HG02970 (cell line): ENCODE results near the gene TLCD5.

ENCODE experiments used
- ATAC-seq: cut with Tn5 transposase; IDR thresholded peaks from one replicate; pipeline ENCODE4 v1.9.1; 2021; ENCODE audit warnings: mild to moderate bottlenecking, moderate library complexity, moderate number of reproducible peaks; ENCODE audit not compliant: unreplicated experiment, low FRiP score

TLCD5 gene

DNA sequence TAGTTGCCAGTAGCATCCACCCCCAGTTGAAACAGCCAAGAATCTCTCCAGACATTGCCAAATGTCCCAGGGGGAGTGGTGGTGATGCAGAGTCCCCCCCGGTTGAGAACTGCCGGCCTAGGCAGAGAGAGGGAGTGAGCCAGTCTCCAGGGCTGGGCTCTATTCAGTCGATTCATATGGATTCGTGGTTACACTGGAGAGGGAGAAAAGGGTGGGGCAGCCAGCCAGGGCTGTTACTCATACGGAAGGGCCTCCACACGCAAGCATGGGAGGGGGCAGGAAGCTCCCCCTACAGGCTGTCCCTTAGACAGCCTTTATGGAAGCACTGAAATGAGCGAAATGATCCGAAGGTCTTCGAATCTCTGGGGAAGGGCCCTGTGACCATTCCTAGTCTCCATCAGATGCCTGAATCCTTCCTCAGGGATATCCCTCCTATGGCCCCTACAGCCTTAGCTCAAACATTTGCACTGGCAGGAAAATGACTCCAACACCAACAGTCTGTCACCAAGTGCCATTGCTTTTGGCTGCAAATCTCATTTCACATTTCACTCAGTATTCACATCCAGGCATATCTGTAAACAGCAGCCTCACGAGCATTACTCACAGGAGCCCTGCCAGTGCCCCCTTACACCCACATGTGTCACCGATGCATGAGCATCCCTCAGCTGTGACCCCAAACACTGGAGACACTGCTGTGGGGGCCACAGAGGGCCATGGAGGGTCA is 18.4 kb upstream of the TLCD5 start:
- no peak for ATAC-seq

DNA sequence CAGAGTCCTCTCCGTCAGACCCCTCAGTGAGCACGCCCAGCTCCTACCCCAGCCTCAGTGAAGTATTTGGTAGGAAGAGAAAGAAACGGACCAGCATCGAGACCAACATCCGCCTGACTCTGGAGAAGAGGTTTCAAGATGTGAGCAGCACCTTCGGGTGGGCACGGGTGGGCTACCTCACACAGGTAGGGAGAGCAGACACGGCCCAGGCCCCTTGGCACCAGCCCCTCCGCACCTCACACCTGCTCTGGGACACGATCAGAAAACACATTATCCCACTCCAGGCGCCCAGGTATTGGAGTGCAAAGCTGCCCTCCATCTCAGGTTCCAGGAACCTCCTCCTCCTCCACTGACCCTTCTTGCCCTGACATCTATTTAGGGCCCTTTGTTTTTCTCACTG is 17.6 kb upstream of the TLCD5 start:
- no peak for ATAC-seq

DNA sequence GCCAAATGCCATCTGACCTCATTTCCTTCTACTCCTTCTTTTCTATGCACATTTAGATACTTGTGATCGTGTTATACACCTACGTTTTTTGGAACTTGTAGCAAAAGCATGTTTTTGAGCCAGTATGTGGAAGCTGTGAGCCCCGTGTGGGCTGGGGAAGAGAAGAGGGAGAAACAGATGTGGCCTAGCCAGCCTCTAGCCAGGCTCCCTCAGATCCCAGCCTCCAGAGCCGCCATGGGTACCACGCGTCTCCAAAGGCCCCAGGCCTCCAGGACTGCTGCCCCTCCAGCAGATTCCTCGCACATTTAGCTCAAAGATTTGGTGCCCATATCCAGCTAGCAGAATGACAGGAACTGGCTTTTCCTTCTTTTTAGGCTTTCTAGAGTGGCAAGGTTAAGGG is 17.0 kb upstream of the TLCD5 start:
- ATAC-seq: no peak

DNA sequence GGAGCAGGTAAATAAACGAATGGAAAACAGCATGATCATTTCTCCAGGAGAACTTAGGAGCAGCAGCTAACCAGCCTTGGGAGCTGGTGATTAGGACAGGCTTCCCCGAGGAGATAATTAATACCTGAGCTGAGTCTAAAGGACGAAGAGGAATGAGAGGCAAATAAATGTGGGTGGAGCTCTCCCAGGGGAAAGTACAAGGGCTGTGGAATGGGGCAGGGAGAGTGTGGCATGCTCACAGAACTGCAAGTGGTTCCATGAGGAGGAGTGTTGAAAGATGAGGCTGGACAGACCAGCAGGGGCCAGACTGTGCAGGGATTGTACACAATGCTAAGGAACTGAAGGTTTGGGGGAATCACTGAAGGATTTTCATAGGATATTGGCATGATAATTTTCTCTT is 14.2 kb upstream of the TLCD5 start:
- no peak for ATAC-seq

DNA sequence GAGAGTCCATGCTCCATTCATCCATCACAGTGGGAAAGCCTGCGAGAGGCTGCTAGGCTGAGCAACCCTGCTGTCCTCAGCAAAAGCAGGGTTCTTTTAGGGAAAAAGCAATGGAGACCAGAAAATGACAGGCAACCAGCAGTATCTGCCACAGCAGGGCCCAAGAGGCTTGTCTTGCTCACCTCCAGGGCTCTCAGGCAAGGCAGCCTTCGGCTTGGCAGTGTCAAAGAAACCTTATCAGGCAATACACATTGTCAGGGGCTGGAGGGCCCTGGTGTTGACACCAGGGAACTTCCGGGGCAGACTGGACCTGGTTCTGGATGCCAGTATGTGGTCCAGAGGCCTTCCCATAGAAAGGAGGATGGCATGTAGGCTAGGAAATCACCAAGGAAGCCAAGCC is 10.2 kb upstream of the TLCD5 start:
- no peak for ATAC-seq

DNA sequence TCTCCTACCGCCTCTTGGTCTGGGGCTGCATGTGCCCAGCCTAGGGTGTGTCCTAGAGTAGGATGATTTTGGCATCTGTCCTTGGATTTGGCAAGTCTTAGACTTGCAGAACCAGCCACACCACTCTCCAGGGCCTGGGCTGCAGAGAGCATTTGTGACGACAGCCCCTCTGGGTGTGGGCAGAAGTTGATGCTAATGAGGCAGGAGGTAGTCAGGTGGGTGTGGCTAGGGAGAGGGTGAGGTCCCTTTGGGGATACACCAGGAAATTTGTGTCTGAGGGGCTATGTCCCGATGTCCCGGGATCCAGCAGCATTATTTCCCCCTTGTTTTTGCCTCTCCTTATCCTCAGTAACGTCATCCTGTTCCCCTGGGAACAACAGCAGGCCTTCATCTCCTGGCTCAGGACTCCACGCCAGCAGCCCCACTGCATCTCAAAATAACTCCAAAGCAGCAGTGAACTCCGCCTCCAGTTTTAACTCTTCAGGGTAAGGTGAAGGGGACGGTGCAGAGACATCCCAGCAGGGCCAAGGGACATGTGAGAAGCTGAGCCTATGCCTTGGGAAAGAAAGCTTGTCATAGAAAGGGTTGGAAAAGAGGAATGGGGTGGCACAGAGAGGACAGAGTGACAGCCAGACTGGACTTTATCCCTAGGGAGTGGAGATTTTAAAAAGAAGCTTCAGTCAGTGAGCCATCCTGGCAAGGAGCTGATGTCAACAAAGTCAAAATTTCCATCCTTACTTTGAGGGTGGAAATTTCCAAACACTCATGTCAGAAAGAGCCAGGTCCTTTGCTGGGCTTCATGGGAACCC is 8.0 kb upstream of the TLCD5 start:
- ATAC-seq: no peak

DNA sequence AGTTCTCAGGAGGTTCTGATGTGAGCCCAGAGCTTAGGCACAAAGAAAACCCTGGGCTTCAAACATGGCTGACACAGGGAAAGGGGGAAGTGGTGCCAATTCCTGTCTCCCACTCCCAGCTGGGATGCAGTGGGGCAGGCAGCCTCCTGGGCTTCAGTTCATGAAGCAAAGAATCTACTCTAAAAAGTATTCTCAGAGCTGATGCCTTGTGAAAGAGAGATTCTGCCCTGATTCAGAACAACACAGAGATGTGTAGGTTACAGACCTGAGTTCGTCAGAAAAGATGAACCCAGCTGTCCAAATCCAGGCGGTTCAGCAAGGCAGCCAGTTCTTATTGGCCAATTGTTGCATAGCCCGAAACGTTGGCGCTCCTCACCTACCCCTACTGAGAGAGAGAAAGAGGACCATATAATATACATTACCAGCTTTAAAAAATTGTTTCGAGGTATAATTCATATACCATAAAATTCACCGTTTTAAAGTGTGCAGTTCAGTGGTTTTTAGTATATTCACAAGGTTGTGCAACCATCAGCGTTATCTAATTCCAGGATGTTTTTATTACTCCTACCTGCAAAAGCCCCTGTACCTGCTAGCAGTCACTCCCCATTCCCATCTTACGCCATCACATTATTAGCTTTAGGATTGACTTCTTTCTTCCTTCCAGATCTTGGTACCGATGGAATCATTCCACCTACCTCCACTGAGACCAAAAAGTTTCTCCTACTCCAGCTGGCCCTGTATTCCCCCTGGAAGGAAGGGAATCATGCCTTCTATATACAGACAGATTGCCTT is 7.2 kb upstream of the TLCD5 start:
- no peak for ATAC-seq

DNA sequence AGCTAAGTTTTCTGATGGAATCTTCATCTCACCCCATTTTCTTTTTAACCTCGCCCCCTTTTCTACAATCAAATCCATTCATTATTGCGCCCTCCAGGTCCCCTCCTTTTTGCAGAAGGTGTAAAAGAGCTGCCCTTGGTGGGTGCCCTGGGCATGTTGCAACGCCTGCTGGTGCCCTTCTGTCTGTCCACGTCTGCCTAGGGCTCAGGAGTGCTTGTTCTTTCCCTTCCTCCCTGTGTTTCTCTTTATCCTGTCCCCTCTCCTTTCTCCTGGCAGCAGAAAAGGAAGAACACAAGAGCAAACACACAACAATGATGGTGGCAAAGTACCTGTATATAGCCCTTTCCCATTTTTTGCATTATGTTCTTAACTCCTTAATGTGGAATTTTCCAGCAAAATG is 6.2 kb upstream of the TLCD5 start:
- no peak for ATAC-seq

DNA sequence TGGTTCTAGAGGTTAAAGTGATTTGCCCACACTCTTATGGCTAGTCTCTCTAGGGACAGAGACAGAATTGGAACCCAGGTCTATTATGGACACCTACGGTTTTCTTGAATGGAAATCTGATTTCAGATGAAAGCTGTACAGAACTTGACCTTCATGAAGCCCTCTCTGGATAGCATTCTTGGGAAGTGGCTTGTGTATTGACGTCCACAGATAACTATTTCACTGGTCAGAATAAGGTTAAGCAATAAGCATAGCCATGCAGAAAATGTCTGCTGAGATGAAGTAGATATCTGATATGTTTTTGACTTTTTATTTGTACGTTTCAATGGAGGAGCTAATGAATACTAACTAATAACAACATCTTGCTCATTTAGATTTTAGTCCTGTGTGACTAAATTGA is 1.1 kb downstream of the TLCD5 start:
- ATAC-seq: no peak

DNA sequence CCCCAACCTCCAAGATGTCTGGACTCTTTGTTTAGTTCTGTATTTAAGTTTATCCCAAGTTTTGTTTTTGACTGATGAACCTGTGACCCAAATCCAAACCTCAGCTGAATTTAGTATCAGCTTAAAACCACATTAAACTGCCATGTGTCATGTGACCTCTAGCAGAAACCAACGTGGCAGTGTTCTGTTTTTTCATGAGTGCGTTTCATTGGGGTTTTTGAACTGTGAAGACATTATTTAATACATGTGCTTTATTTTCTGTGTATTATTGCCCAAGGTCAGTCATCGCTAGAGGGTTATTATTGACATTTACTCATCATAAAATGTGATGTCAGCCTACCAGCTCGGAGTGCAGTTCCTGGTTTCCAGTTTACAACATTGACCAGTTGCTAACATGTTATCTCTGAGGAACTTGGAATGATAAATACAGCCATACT is 1.8 kb downstream of the TLCD5 start:
- ATAC-seq: no peak

DNA sequence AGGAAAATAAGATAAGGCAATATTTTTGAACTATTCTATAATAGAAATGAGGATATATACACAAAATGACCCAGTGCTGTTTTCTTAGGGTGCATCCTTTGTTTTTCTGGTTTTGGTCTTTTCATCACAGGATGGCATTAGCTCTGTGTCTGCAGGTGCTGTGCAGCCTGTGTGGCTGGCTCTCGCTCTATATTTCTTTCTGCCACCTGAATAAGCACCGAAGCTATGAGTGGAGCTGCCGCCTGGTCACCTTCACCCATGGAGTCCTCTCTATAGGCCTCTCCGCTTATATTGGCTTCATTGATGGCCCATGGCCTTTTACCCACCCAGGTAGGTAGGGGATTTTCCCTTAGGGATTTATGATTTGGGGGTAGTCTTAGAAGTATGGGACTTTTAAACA is 2.2 kb downstream of the TLCD5 start:
- ATAC-seq: no peak

DNA sequence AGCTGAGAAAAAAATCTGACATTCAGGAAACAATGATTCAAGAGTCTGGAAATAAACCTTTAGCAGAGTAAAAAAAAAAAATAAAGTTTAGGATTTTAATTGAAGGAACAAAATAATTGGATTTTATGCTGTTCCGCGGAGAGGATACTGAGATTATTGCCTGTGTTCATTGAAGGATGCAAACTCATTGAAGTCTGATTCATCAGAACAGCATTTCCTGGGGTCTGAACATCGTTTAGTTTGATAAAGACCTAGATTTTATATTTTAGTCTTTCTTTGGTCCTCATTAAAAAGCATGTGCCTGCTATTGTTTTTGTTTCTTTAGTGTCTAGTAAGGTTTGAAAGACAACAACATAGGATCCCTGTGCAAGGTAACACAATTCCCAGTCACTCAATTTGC is 4.5 kb downstream of the TLCD5 start:
- no peak for ATAC-seq

DNA sequence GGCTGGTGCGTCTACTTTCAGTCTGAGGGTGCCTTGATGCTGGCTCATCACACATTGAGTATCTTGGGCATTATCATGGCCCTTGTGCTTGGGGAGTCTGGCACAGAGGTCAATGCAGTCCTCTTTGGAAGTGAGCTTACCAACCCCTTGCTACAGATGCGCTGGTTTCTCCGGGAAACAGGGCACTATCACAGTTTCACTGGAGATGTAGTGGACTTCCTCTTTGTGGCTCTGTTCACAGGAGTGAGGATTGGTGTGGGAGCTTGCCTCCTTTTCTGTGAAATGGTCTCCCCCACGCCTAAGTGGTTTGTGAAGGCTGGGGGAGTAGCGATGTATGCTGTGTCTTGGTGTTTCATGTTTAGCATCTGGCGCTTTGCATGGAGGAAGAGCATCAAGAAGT is 4.9 kb downstream of the TLCD5 start:
- ATAC-seq: no peak

DNA sequence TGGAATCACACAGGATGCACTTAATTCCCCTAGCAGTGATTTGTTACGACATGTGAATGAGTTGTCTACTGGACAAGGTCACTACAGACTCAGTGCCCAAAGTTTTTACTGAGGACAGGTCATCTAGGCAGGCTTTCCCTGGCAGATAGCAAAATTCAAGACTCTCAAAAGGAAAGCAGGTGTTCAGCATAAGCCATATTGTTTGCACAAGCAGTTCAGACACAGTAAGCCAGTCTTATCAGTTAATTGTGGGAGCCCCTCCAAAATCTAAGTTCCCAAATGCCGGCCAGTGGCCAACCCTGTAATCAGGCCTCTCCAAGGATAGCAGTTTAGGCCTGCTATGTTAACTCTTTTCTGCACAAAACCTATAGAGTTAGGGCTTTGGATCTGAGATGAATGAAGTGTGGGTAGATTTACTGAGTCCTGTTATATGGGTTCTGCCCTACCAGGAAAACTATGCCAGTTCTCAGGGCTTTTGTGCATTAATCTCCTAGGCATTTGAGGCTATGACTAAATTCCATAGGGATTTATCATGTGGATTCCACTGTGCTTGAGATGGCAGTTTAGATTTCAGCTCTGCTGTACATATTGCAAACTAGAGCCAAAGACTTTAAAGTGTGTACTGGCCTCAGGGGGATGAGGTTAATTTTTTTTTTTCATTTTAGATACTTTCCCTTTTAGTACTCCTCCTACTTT is 6.3 kb downstream of the TLCD5 start:
- ATAC-seq: no peak

DNA sequence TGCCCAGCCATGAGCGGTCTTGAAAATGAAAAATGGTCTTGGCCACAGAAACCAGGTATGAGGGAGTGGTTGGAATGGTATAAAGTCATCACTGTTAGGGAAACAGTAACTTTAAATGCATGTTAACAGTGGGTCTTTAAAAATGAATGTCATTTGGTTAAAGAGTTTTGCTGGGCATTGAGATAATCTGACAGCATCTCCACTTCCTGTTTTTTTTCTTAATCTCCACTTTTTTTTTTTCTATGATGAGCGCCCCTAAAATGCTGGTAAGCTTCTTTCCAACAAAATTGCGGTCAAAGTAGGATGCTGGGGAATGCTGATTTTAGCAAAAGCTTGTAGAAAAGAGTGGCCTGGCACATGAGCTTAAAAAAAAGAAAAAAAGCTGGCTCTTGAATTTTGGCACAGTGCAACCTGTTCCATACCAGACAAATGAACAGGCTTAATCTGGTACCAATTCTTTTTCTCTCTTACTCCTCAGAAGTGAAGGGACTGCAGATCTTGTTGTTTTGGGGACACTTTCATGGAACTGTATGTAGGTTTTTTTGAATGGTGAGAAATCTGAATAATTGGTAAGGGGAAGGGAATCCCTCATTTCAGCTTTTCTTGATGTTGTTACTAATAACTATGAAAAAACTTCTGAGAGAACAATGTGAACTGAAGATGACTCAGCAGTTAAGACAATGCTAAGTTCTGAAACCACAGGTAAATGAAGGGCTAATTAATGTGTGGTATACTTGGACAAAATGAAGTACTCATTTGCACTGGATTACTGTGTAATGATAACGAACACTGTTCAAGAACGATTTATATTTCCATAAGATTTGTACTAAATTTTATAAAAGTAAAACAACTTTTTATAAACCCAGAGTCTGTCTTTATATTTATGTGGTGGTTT is 8.0 kb downstream of the TLCD5 start:
- no peak for ATAC-seq

DNA sequence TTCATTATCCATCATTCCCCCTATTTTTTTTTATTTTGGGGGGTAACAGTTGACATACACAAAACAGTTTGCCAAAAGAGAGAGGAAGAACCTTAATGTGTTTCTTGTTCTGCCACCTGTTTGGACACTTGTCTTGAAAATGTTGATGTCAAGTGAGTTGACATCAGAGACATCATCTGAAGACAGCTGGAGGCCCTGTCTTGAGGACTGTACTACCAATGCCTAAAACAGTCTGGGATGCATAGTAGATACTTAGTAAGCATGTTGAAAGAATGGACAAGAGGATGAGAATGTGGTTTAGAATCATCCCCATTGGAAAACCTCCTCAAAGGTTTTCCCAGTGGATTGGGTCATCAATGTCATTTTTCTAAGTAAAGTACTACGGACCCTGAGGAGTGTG is 8.7 kb downstream of the TLCD5 start:
- no peak for ATAC-seq

DNA sequence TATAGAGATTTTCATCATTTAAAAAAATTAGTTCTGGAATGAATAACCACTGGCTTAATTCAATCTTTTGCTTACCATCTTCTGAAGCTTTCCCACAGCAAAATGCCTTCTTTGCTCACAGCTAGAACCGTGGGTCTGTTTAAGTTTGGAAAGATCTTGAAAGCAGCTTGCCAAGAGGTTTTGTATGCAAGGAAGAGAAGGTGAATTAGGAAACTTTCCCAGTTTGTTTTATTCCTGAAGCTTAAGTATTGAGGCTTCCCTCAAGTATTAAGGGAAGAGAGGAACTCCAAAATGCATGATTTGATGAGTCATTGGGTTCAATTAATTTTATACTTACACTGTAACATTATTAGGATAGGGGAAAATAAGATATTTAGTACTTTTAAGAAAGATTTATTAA is 9.2 kb downstream of the TLCD5 start:
- no peak for ATAC-seq

DNA sequence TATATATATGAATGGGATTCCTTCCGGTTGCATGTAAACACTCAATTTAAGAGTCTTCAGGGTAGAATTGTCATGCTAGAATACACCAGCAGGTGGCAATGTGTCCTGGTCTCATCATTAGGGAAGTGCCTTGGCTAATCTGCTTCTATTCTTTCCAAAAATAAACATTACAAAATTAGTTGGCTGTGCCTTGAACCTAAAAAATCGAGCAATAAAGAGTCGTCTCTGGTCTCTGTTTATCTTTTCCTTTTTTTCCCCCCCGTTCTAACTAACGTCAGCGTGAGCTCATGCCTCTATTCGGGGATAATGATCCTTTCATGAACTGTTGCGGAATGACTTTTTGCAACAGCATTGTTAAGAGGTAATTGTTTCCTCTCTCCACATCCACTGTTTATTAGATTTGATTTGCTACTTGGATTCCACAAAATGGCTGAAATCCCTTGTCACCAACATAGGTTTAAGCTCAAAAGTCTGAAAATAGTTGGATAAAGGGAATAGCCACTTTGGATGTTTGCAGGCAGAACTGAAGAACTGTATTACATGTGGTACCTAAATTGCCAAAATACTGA is 9.9 kb downstream of the TLCD5 start:
- no peak for ATAC-seq

DNA sequence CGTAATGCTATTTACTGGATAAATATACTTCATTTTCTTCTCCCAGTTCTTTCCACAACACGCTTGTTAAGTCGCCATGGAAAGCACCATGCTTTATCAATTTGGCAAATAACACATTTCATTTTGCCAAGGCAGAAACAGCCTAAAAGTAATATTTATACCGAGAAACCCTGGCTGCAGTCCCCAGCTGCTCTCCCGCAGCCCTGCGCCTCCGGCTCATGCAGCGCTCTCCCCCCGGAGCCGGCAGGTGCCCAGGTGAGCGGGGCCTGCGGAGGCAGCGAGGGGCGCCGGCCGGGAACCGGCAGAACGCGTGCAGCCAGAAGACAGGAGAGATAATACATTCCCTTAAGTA is 10.4 kb downstream of the TLCD5 start:
- peak; percentile 17 for ATAC-seq
